DOHH2 (cell line): ENCODE results near the gene SLC25A25.

ENCODE experiments used
- H3F3A ChIP-seq: fragments of 200-600 bp; sonication (generic), shearing (Covaris generic); 2 replicates; pipeline ENCODE4 v1.6.0; 2016; ENCODE audit warnings: antibody characterized with exemption, mild to moderate bottlenecking; ENCODE audit not compliant: control insufficient read depth, insufficient read depth
- H3K27ac ChIP-seq: fragments of 200-600 bp; sonication (generic); 2 replicates; pipeline ENCODE4 v1.5.1; 2014; ENCODE audit warnings: low read depth, mild to moderate bottlenecking, low read length, moderate library complexity
- H3K27me3 ChIP-seq: fragments of 200-600 bp; sonication (generic); 2 replicates; pipeline ENCODE4 v1.6.1; 2014; ENCODE audit warnings: mild to moderate bottlenecking, low read length, mixed read lengths; ENCODE audit not compliant: control insufficient read depth
- H3K36me3 ChIP-seq: fragments of 200-600 bp; sonication (generic); 2 replicates; pipeline ENCODE4 v1.6.1; 2014; ENCODE audit warnings: mild to moderate bottlenecking, low read length, moderate library complexity, mixed read lengths; ENCODE audit not compliant: control insufficient read depth
- H3K4me1 ChIP-seq: fragments of 200-600 bp; sonication (generic); 2 replicates; pipeline ENCODE4 v1.6.1; 2014; ENCODE audit warnings: mild to moderate bottlenecking, low read length, mixed read lengths; ENCODE audit not compliant: control insufficient read depth
- H3K4me2 ChIP-seq: fragments of 200-600 bp; sonication (generic); 2 replicates; pipeline ENCODE4 v1.6.0; 2014; ENCODE audit warnings: mild to moderate bottlenecking, low read length, moderate library complexity
- H3K4me3 ChIP-seq: fragments of 200-600 bp; sonication (generic); 2 replicates; pipeline ENCODE4 v1.5.1; 2014; ENCODE audit warnings: mild to moderate bottlenecking, low read length, mixed read lengths
- H3K79me2 ChIP-seq: fragments of 200-600 bp; sonication (generic); 2 replicates; pipeline ENCODE4 v1.6.1; 2014; ENCODE audit warnings: mild to moderate bottlenecking, low read length, mixed read lengths; ENCODE audit not compliant: control insufficient read depth
- H3K9me2 ChIP-seq: fragments of 200-600 bp; sonication (generic); replicated peaks from 2 replicates; pipeline ENCODE4 v1.6.1; 2014; ENCODE audit warnings: mild to moderate bottlenecking, low read length, mixed read lengths; ENCODE audit not compliant: control insufficient read depth
- H3K9me3 ChIP-seq: fragments of 200-600 bp; sonication (generic); 2 replicates; pipeline ENCODE4 v1.6.1; 2014; ENCODE audit warnings: antibody characterized with exemption, low read length, mixed read lengths; ENCODE audit not compliant: control insufficient read depth, insufficient read depth
- H4K20me1 ChIP-seq: fragments of 200-600 bp; sonication (generic); 2 replicates; pipeline ENCODE4 v1.6.0; 2014; ENCODE audit warnings: low read depth, mild to moderate bottlenecking, antibody characterized with exemption, low read length, moderate library complexity; ENCODE audit not compliant: control insufficient read depth, insufficient read depth
- EZH2phosphoT487 ChIP-seq: fragments of 200-600 bp; sonication (generic); IDR thresholded peaks from 2 replicates; pipeline ENCODE4 v1.6.1; 2017; ENCODE audit warnings: borderline replicate concordance, mild to moderate bottlenecking, antibody characterized with exemption, low read length, moderate library complexity, mixed read lengths
- TF ChIP-seq, protein P1 (sequence below): fragments of 200-600 bp; sonication (generic); IDR thresholded peaks from one replicate; pipeline ENCODE4 v1.5.1; 2014; ENCODE audit warnings: antibody characterized with exemption, mild to moderate bottlenecking, low read depth, low read length; ENCODE audit not compliant: poor library complexity, severe bottlenecking

Gene SLC25A25

DNA sequence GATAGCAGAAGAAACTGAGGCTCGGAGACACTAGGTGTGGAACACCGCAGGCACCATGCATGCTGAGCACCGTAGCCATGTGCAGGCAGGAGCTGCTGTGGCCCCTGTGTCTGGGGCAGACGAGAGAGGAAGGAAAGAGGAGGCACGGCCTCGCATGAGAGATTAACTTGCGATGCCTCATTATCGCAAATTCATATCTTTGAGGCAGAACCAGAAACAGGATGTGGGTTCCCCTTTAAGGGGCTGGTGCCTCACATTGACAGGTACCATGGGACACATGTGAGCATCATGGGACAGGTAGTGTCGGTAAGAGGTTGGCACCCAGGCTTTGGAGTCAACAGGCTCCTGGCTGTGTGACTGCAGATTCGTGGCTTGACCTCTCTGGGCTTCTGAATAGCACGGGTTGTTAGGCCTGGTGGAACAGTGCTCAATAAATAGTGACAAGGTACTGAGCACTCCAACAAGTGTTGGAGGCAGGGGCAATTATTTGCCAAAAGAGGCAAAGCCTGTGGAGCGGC lies 41.7 kb upstream of the SLC25A25 start:
- Histone ChIP-seq H3K79me2 (no peaks in the 10 kb centered on the region), H4K20me1 (no peaks in the 10 kb centered on the region), H3K9me2 (no peaks in the 10 kb centered on the region), H3K27me3 (no peaks in the 10 kb centered on the region), H3K4me1 (peaks cover 85% of the 10 kb centered on the region), H3F3A (peaks cover 34% of the 10 kb centered on the region), H3K4me2 (peak overlapping the region; percentile 73), H3K9me3 (no peaks in the 10 kb centered on the region), H3K4me3 (peak overlapping the region; percentile 55), H3K36me3 (no peaks in the 10 kb centered on the region), H3K27ac (peak overlapping the region; percentile 82)
- TF ChIP-seq, protein P1, sequence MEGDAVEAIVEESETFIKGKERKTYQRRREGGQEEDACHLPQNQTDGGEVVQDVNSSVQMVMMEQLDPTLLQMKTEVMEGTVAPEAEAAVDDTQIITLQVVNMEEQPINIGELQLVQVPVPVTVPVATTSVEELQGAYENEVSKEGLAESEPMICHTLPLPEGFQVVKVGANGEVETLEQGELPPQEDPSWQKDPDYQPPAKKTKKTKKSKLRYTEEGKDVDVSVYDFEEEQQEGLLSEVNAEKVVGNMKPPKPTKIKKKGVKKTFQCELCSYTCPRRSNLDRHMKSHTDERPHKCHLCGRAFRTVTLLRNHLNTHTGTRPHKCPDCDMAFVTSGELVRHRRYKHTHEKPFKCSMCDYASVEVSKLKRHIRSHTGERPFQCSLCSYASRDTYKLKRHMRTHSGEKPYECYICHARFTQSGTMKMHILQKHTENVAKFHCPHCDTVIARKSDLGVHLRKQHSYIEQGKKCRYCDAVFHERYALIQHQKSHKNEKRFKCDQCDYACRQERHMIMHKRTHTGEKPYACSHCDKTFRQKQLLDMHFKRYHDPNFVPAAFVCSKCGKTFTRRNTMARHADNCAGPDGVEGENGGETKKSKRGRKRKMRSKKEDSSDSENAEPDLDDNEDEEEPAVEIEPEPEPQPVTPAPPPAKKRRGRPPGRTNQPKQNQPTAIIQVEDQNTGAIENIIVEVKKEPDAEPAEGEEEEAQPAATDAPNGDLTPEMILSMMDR, result no peak
- no peak for TF ChIP-seq EZH2phosphoT487

DNA sequence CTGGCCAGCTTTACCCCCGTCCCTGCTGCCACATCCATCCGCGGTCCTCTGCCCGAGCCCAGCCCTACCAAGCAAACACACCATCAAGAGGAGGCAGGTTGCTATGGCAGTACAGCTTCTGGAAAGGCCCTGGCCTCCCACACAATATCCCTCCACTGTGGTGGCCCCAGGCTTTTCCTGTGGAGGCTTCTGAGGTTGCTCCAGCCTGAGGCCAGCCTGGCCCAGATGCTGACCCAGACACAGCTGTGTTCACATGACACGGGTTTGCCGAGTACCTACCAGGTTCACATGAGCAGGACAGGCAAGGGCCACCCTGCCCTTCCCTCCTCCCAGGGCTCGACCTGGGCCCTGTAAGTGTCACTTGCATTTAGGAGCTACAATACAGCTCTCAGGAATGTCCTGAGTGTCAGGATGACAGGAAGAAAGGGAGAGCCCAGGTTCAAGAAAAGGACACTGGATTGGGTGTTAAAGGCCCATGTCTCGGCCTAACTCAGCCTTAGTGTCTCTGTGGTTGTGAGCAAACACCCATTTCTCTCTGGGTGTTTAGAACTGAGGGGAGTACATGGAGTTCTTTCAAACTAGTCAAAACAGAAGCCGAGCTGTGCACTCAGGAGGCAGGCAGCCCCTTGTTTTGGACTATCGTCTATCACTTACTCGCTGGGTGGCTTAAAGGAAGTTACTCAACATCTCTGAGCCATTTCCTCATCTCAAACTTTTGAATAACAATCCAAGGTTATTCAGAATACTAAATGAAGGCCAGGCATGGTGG lies 41.1 kb upstream of the SLC25A25 start:
- H3K79me2 ChIP-seq, result no peaks in the 10 kb centered on the region
- no peaks in the 10 kb centered on the region for H3K9me3 ChIP-seq
- peak overlapping the region; percentile 82 for H3K27ac ChIP-seq
- no peaks in the 10 kb centered on the region for H3K9me2 ChIP-seq
- H4K20me1 ChIP-seq, result no peaks in the 10 kb centered on the region
- H3K27me3 ChIP-seq, result no peaks in the 10 kb centered on the region
- no peaks in the 10 kb centered on the region for H3K36me3 ChIP-seq
- peak overlapping the region; percentile 73 for H3K4me2 ChIP-seq
- peaks cover 91% of the 10 kb centered on the region for H3K4me1 ChIP-seq
- H3K4me3 ChIP-seq, result peak overlapping the region; percentile 55
- peaks cover 34% of the 10 kb centered on the region for H3F3A ChIP-seq
- TF ChIP-seq, protein P1, result no peak
- no peak for TF ChIP-seq EZH2phosphoT487

DNA sequence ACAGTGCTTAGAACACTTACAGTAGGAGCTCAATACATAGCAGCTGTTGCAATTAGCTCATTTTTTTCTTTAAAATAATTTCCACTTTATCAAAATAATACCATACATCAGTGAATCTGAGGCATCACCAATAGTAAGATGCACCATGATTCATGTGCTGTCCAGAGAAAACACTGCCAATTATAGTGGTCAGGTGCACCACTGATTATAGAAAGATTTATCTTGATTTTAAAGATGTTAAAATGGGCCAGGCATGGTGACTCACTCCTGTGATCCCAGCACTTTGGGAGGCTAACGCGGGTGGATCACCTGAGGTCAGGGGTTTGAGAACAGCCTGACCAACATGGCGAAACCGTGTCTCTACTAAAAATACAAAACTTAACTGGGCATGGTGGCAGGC lies 40.3 kb upstream of the SLC25A25 start:
- no peaks in the 10 kb centered on the region for H3K79me2 ChIP-seq
- H3K9me2 ChIP-seq, result no peaks in the 10 kb centered on the region
- H3K27me3 ChIP-seq, result no peaks in the 10 kb centered on the region
- peak overlapping the region; percentile 82 for H3K27ac ChIP-seq
- H3K4me2 ChIP-seq, result peak overlapping the region; percentile 73
- TF ChIP-seq EZH2phosphoT487, result no peak
- TF ChIP-seq, protein P1, result no peak
- peaks cover 34% of the 10 kb centered on the region for H3F3A ChIP-seq
- no peaks in the 10 kb centered on the region for H3K36me3 ChIP-seq
- no peaks in the 10 kb centered on the region for H3K9me3 ChIP-seq
- peaks cover 92% of the 10 kb centered on the region for H3K4me1 ChIP-seq
- H4K20me1 ChIP-seq, result no peaks in the 10 kb centered on the region
- peak overlapping the region; percentile 22; the same call in 1 of the 2 replicates for H3K4me3 ChIP-seq
